GM23248 (cell line): Measurements from ENCODE around the gene GTF2IRD1. TPM values are rescaled to one million over a fixed set of nuclear protein-coding genes. Genes with fewer than 3 reads are reported as not detected.

Source experiments
- DNase-seq: peaks from one replicate; pipeline ENCODE4 v3.0.0-alpha.2; 2015
- H2AFZ ChIP-seq: fragments of 200-600 bp; sonication (generic); 2 replicates; pipeline ENCODE4 v1.6.1; 2016; ENCODE audit warnings: antibody characterized with exemption
- H3F3A ChIP-seq: fragments of 200-600 bp; sonication (generic); 2 replicates; pipeline ENCODE4 v1.6.1; 2016; ENCODE audit warnings: mild to moderate bottlenecking, antibody characterized with exemption, mixed run types; ENCODE audit not compliant: insufficient read depth
- H3K27ac ChIP-seq: fragments of 200-600 bp; sonication (generic); 2 replicates; pipeline ENCODE4 v1.5.1; 2016; ENCODE audit warnings: mild to moderate bottlenecking
- H3K27me3 ChIP-seq: fragments of 200-600 bp; sonication (generic); replicated peaks from 2 replicates; pipeline ENCODE4 v1.6.1; 2016; ENCODE audit warnings: mild to moderate bottlenecking; ENCODE audit not compliant: insufficient read depth
- H3K36me3 ChIP-seq: fragments of 200-600 bp; sonication (generic); 2 replicates; pipeline ENCODE4 v1.6.1; 2016; ENCODE audit warnings: low read depth, mild to moderate bottlenecking
- H3K4me1 ChIP-seq: fragments of 200-600 bp; sonication (generic); 2 replicates; pipeline ENCODE4 v1.6.1; 2016; ENCODE audit warnings: mild to moderate bottlenecking; ENCODE audit not compliant: insufficient read depth
- H3K4me2 ChIP-seq: fragments of 200-600 bp; sonication (generic); one replicate; pipeline ENCODE4 v1.6.1; 2016; ENCODE audit warnings: mild to moderate bottlenecking; ENCODE audit not compliant: unreplicated experiment
- H3K4me3 ChIP-seq: fragments of 200-600 bp; sonication (generic); 2 replicates; pipeline ENCODE4 v1.5.1; 2016; ENCODE audit warnings: mild to moderate bottlenecking
- H3K79me2 ChIP-seq: fragments of 200-600 bp; sonication (generic); 2 replicates; pipeline ENCODE4 v1.6.1; 2016; ENCODE audit warnings: mild to moderate bottlenecking; ENCODE audit not compliant: insufficient read depth
- H3K9ac ChIP-seq: fragments of 200-600 bp; sonication (generic); 2 replicates; pipeline ENCODE4 v1.6.1; 2016; ENCODE audit warnings: mild to moderate bottlenecking
- H3K9me2 ChIP-seq: fragments of 200-600 bp; sonication (generic); 2 replicates; pipeline ENCODE4 v1.6.1; 2016; ENCODE audit warnings: mixed run types, mild to moderate bottlenecking, moderate library complexity; ENCODE audit not compliant: insufficient read depth
- H3K9me3 ChIP-seq: fragments of 200-600 bp; sonication (generic); one replicate; pipeline ENCODE4 v1.6.1; 2017; ENCODE audit warnings: low read depth
- H4K20me1 ChIP-seq: fragments of 200-600 bp; sonication (generic); 2 replicates; pipeline ENCODE4 v1.6.0; 2016; ENCODE audit not compliant: insufficient read depth
- EZH2 ChIP-seq: fragments of 200-600 bp; sonication (generic); IDR thresholded peaks from 2 replicates; pipeline ENCODE4 v1.6.1; 2018; ENCODE audit warnings: antibody characterized with exemption, mild to moderate bottlenecking; ENCODE audit not compliant: insufficient read depth, poor library complexity, severe bottlenecking
- EZH2phosphoT487 ChIP-seq: fragments of 200-600 bp; sonication (generic); IDR thresholded peaks from 2 replicates; pipeline ENCODE4 v1.6.1; 2018; ENCODE audit warnings: antibody characterized with exemption, moderate library complexity, mild to moderate bottlenecking, low read depth; ENCODE audit not compliant: insufficient read depth
- WGBS, 2 experiments: methylation state at CpG; one replicate each; pipeline ENCODE4 v1.1.6; 2015 to 2017; ENCODE audit warnings: low lambda C conversion rate in 2 of 2, low coverage in 1 of 2; ENCODE audit errors: missing lambda C conversion rate in 2 of 2; 5-methylcytosine and 5-hydroxymethylcytosine counted together
- in situ Hi-C: fragments of 300-500 bp; cut with MboI; formaldehyde crosslinking; loops from 2 replicates; pipeline ENCODE4 v1.15.0; 2020
- polyA plus RNA-seq: library from polyadenylated mRNA; unstranded; fragments of >200 nt; fragmentation: Nextera tagmentation; extraction: Ambion mirVana; gene quantifications from 2 replicates; pipeline ENCODE4 v1.2.1, GENCODE V29; 2016
- total RNA-seq: library from RNA; depleted of rRNA; stranded (reverse); fragments of >200 nt; shearing (Covaris generic); gene quantifications from 2 replicates; pipeline ENCODE4 v1.2.3, GENCODE V29; 2014

The GTF2IRD1 gene
- total and polyA plus RNA-seq, 2 experiments from 2014 or later, result 3.7 to 6.6 TPM

- H4K20me1 ChIP-seq, result no peaks in the 10 kb centered on the region
- H3K27me3 ChIP-seq, result no peaks in the 10 kb centered on the region
- no peak overlapping the region for H3K9ac ChIP-seq
- no peaks in the 10 kb centered on the region for H3K79me2 ChIP-seq
- no peak for DNase-seq
- no peak overlapping the region for H3K4me2 ChIP-seq
- H3F3A ChIP-seq, result no peaks in the 10 kb centered on the region
- H3K4me3 ChIP-seq, result no peak overlapping the region
- in situ Hi-C loops, result loop anchor here (10.0 kb wide), 1 partner anchor 63 kb away; no protein-coding TSS in a partner anchor
- peaks cover 15% of the 10 kb centered on the region for H3K4me1 ChIP-seq
- no peaks in the 10 kb centered on the region for H3K9me3 ChIP-seq
- H3K27ac ChIP-seq, result no peak overlapping the region
- TF ChIP-seq EZH2phosphoT487 (no peak), EZH2 (no peak)
- 96% methylated on average over 12 of the region's 12 CpGs for WGBS, 2 experiments
- H2AFZ ChIP-seq, result no peak overlapping the region
- H3K36me3 ChIP-seq, result no peaks in the 10 kb centered on the region
- H3K9me2 ChIP-seq, result no peaks in the 10 kb centered on the region
Measured at GRCh38 chr7:74581916-74582440, 128.3 kb downstream of the GTF2IRD1 start.

- Histone ChIP-seq H3K27me3 (no peaks in the 10 kb centered on the region), H3K9ac (no peak overlapping the region), H3K27ac (no peak overlapping the region), H3K4me1 (peaks cover 19% of the 10 kb centered on the region), H2AFZ (no peak overlapping the region), H3K9me2 (no peaks in the 10 kb centered on the region), H3K4me2 (no peak overlapping the region), H3K36me3 (no peaks in the 10 kb centered on the region), H3F3A (no peaks in the 10 kb centered on the region), H3K9me3 (no peaks in the 10 kb centered on the region), H4K20me1 (no peaks in the 10 kb centered on the region), H3K4me3 (no peak overlapping the region), H3K79me2 (no peaks in the 10 kb centered on the region)
- in situ Hi-C loops, result loop anchor here (10.0 kb wide), 1 partner anchor 62 kb away; no protein-coding TSS in a partner anchor
- no peak for TF ChIP-seq EZH2
- TF ChIP-seq EZH2phosphoT487, result no peak
- no peak for DNase-seq
- 94 to 98% methylated on average over 2 of the region's 2 CpGs for WGBS, 2 experiments
Measured at GRCh38 chr7:74582447-74583039, 128.8 kb downstream of the GTF2IRD1 start.

GRCh38 chr7:74583630-74584029 is 129.9 kb downstream of the GTF2IRD1 start:
- Histone ChIP-seq H3K9ac (no peak overlapping the region), H3K4me2 (no peak overlapping the region), H3K27ac (no peak overlapping the region), H3K9me2 (no peaks in the 10 kb centered on the region), H2AFZ (no peak overlapping the region), H3K36me3 (no peaks in the 10 kb centered on the region), H3K79me2 (no peaks in the 10 kb centered on the region), H3K4me3 (no peak overlapping the region), H3F3A (no peaks in the 10 kb centered on the region), H3K4me1 (peaks cover 23% of the 10 kb centered on the region), H3K27me3 (no peaks in the 10 kb centered on the region), H4K20me1 (no peaks in the 10 kb centered on the region), H3K9me3 (no peaks in the 10 kb centered on the region)
- WGBS, 2 experiments, result 89 to 91% methylated on average over 8 of the region's 8 CpGs
- DNase-seq, result no peak
- TF ChIP-seq EZH2, result no peak
- TF ChIP-seq EZH2phosphoT487, result no peak
- in situ Hi-C loops, result loop anchor here (10.0 kb wide), 1 partner anchor 61 kb away; no protein-coding TSS in a partner anchor

- 91% methylated on average over 17 of the region's 17 CpGs for WGBS, 2 experiments
- H3K4me3 ChIP-seq, result no peak overlapping the region
- in situ Hi-C loops, result loop anchor here (10.0 kb wide), 1 partner anchor 60 kb away; no protein-coding TSS in a partner anchor
Measured at GRCh38 chr7:74584160-74584954, 130.7 kb downstream of the GTF2IRD1 start.

More at GRCh38 chr7:74584160-74584954, 130.7 kb downstream of the GTF2IRD1 start:
- Histone ChIP-seq H3F3A (no peaks in the 10 kb centered on the region), H3K9me2 (no peaks in the 10 kb centered on the region), H3K9me3 (no peaks in the 10 kb centered on the region), H3K4me2 (no peak overlapping the region), H3K27ac (no peak overlapping the region), H3K36me3 (no peaks in the 10 kb centered on the region), H3K4me1 (peaks cover 23% of the 10 kb centered on the region), H3K27me3 (no peaks in the 10 kb centered on the region), H3K9ac (no peak overlapping the region), H3K79me2 (no peaks in the 10 kb centered on the region), H4K20me1 (no peaks in the 10 kb centered on the region), H2AFZ (no peak overlapping the region)
- TF ChIP-seq EZH2phosphoT487, result no peak
- TF ChIP-seq EZH2, result no peak
- DNase-seq, result no peak
